ENCODE data around the gene TNRC18. TPM values are rescaled to one million over a fixed set of nuclear protein-coding genes. Genes with fewer than 3 reads are reported as not detected.

The TNRC18 gene
- total and polyA plus RNA-seq, 2 donors (not counting 3 experiments of a cell fraction or from before 2014, with no cell fraction given): 14.8 to 64.6 TPM

DNA sequence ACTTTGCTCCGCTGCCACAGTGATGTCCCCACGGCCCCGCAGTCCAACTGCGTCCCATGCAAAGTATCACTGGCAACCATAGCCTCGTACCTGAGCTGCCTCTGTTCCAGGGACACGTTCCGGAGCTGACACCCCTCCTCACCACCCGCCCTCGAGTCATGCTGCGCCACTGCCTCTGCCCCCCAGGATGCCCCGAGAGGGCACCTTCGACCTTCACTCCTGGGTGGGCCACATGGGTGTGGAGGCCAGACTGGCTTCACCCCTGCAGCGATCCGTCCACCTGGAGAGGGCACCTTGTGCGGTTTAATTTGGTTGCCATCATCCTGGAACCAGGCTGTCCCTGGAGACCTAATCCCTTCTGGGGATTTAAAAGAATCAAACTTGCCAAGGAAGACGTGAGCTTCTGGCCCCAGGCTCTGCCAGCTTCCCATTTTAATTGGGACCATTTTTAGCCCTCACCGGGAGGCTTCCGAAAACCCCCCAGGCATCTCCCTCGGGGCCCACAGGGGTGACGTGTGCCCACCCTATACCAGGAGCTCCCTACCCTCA is 19.2 kb upstream of the TNRC18 start:
- H3K27ac ChIP-seq (ENCODE audit: insufficient read depth, low read depth, low read length): no peak overlapping the region
- no peaks in the 10 kb centered on the region for H3K4me1 ChIP-seq (ENCODE audit: control insufficient read depth, extremely low read depth, insufficient read depth, low read length)
- H3K79me2 ChIP-seq (ENCODE audit: control insufficient read depth, insufficient read depth, low read length): no peaks in the 10 kb centered on the region
- H3K27me3 ChIP-seq (ENCODE audit: control insufficient read depth in 2 of 2, insufficient read depth in 2 of 2, low read length in 2 of 2): no peaks in the 10 kb centered on the region
- FAIRE-seq (no peak), DNase-seq (ENCODE audit: low read depth, low spot score) (no peak)
- H2AFZ ChIP-seq (ENCODE audit: low read depth, low read length): no peak overlapping the region
- no peak overlapping the region for H3K9ac ChIP-seq (replicated peaks; ENCODE audit: extremely low read depth, insufficient read depth, low read length)
- TF ChIP-seq GATA2 (IDR thresholded peaks at IDR 0.05; ENCODE audit: insufficient read depth, insufficient read length, low read depth, low read length) (no peak), EZH2 (IDR thresholded peaks at IDR 0.05; ENCODE audit: borderline replicate concordance, low read depth, low read length, severe bottlenecking) (no peak), POLR2A (IDR thresholded peaks at IDR 0.05; ENCODE audit: low read depth, low read length) (no peak), FOS (IDR thresholded peaks at IDR 0.05; ENCODE audit: borderline replicate concordance, insufficient read depth, low read length) (no peak), JUN (IDR thresholded peaks at IDR 0.05; ENCODE audit: borderline replicate concordance, insufficient read depth, insufficient read length, low read depth) (no peak), MYC (IDR thresholded peaks at IDR 0.05; ENCODE audit: low read depth, low read length) (no peak)
- H3K4me3 ChIP-seq (replicated peaks in 1 of 3; ENCODE audit: insufficient read depth in 1 of 3, low read depth in 1 of 3, low read length in 3 of 3): no peak overlapping the region
- ChIA-PET CTCF (interaction anchor here (1.5 to 2.4 kb wide), 3 partner anchors 8 to 77 kb away, joined by 6 to 7 read pairs (median 7); no protein-coding TSS in a partner anchor), POLR2A (no interaction called here)
- H3K4me2 ChIP-seq (ENCODE audit: insufficient read depth, low read length): no peak overlapping the region
- dilution Hi-C loops (cut with MboI; ENCODE audit: extremely low pct_ligation_motif_present, low sequenced_read_pairs): no loop called here
- no peaks in the 10 kb centered on the region for H3K9me3 ChIP-seq (replicated peaks; ENCODE audit: control insufficient read depth, insufficient read depth, low read length)
- no peaks in the 10 kb centered on the region for H4K20me1 ChIP-seq (replicated peaks; ENCODE audit: control insufficient read depth, extremely low read depth, insufficient read depth, low read length)
- H3K9me1 ChIP-seq (replicated peaks; ENCODE audit: control insufficient read depth, extremely low read depth, insufficient read depth, low read length): no peaks in the 10 kb centered on the region
- no peaks in the 10 kb centered on the region for H3K36me3 ChIP-seq (ENCODE audit: control insufficient read depth in 2 of 2, extremely low read depth in 1 of 2, insufficient read depth in 2 of 2, low read length in 2 of 2)
- intact Hi-C loops (cut with micrococcal nuclease): no loop called here
- BruUV-seq (replicated peaks): no TSS peak

DNA sequence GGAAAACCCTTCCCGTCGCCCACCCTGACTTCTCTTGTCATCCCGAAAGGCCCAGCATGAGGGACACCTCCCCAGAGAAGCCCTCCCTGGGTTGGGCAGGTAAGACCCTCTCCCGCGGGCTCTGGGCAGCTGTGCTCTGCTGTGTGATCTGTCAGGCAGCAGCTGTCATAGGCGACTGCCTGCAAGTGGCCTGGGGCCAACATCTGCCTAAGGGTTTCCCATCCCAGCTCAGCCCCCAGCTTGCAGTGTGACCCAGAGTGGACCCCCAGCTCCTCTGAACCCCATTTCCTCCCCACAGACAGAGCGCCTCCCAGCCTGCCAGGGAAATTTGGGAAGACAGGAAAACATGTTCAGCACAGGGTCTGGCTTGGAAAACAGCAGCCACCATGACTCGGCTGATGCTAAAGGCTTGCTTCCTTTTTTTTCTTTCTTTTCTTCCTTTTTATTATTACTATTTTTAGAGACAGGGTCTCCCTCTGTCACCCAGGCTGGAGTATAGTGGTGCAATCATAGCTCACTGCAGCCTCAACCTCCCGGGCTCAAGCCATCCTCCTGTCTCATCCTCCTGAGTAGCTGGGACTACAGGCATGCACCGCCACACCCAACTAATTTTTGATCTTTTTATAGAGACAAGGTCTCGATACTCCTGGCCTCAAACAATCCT is 18.3 kb upstream of the TNRC18 start:
- Histone ChIP-seq H3K27me3 (ENCODE audit: control insufficient read depth in 2 of 2, insufficient read depth in 2 of 2, low read length in 2 of 2) (no peaks in the 10 kb centered on the region), H3K9ac (replicated peaks; ENCODE audit: extremely low read depth, insufficient read depth, low read length) (no peak overlapping the region), H3K9me1 (replicated peaks; ENCODE audit: control insufficient read depth, extremely low read depth, insufficient read depth, low read length) (no peaks in the 10 kb centered on the region), H3K27ac (ENCODE audit: insufficient read depth, low read depth, low read length) (no peak overlapping the region), H3K4me2 (ENCODE audit: insufficient read depth, low read length) (no peak overlapping the region), H3K4me3 (replicated peaks in 1 of 3; ENCODE audit: insufficient read depth in 1 of 3, low read depth in 1 of 3, low read length in 3 of 3) (no peak overlapping the region), H2AFZ (ENCODE audit: low read depth, low read length) (no peak overlapping the region), H3K9me3 (replicated peaks; ENCODE audit: control insufficient read depth, insufficient read depth, low read length) (no peaks in the 10 kb centered on the region), H3K4me1 (ENCODE audit: control insufficient read depth, extremely low read depth, insufficient read depth, low read length) (no peaks in the 10 kb centered on the region), H3K36me3 (ENCODE audit: control insufficient read depth in 2 of 2, extremely low read depth in 1 of 2, insufficient read depth in 2 of 2, low read length in 2 of 2) (no peaks in the 10 kb centered on the region), H4K20me1 (replicated peaks; ENCODE audit: control insufficient read depth, extremely low read depth, insufficient read depth, low read length) (no peaks in the 10 kb centered on the region), H3K79me2 (ENCODE audit: control insufficient read depth, insufficient read depth, low read length) (no peaks in the 10 kb centered on the region)
- TF ChIP-seq POLR2AphosphoS5 (IDR thresholded peaks at IDR 0.05; ENCODE audit: insufficient read depth, low read depth, low read length) (no peak), EZH2 (IDR thresholded peaks at IDR 0.05; ENCODE audit: borderline replicate concordance, low read depth, low read length, severe bottlenecking) (no peak), POLR2A (IDR thresholded peaks at IDR 0.05; ENCODE audit: low read depth, low read length) (no peak), JUN (IDR thresholded peaks at IDR 0.05; ENCODE audit: borderline replicate concordance, insufficient read depth, insufficient read length, low read depth) (no peak), MYC (IDR thresholded peaks at IDR 0.05; ENCODE audit: low read depth, low read length) (no peak)
- TF ChIP-seq, protein P1, sequence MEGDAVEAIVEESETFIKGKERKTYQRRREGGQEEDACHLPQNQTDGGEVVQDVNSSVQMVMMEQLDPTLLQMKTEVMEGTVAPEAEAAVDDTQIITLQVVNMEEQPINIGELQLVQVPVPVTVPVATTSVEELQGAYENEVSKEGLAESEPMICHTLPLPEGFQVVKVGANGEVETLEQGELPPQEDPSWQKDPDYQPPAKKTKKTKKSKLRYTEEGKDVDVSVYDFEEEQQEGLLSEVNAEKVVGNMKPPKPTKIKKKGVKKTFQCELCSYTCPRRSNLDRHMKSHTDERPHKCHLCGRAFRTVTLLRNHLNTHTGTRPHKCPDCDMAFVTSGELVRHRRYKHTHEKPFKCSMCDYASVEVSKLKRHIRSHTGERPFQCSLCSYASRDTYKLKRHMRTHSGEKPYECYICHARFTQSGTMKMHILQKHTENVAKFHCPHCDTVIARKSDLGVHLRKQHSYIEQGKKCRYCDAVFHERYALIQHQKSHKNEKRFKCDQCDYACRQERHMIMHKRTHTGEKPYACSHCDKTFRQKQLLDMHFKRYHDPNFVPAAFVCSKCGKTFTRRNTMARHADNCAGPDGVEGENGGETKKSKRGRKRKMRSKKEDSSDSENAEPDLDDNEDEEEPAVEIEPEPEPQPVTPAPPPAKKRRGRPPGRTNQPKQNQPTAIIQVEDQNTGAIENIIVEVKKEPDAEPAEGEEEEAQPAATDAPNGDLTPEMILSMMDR (IDR thresholded peaks at IDR 0.05; ENCODE audit: extremely low read depth in 1 of 2, insufficient read depth in 1 of 2, low read depth in 1 of 2, low read length in 2 of 2): no peak
- TF ChIP-seq, protein P2, sequence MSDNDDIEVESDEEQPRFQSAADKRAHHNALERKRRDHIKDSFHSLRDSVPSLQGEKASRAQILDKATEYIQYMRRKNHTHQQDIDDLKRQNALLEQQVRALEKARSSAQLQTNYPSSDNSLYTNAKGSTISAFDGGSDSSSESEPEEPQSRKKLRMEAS (IDR thresholded peaks at IDR 0.05; ENCODE audit: insufficient read depth, insufficient read length): no peak
- dilution Hi-C loops (cut with MboI; ENCODE audit: extremely low pct_ligation_motif_present, low sequenced_read_pairs) (no loop called here), intact Hi-C loops (cut with micrococcal nuclease) (no loop called here)
- BruUV-seq (replicated peaks): no TSS peak
- DNase-seq (ENCODE audit: low read depth, low spot score) (no peak), FAIRE-seq (no peak)
- POLR2A ChIA-PET: no interaction called here
- CTCF ChIA-PET: interaction anchor here (1.5 to 2.4 kb wide), 3 partner anchors 9 to 76 kb away, joined by 6 to 7 read pairs (median 7); no protein-coding TSS in a partner anchor
